Hippocampal formation (tissue), 2 donors: ENCODE data around the gene RIMS1.
A peak's percentile ranks its signal among the peaks of the same experiment; 100 is the strongest.
"Not testable (repeated sequence)": the region's sequence is repeated elsewhere in the genome, so short reads cannot be mapped to it uniquely, and the experiment has no call there.

Source experiments
- DNase-seq, 2 donors: peaks; one replicate each; lab custom pipeline; 2025; lab: John Stamatoyannopoulos, UW

The RIMS1 gene

DNA sequence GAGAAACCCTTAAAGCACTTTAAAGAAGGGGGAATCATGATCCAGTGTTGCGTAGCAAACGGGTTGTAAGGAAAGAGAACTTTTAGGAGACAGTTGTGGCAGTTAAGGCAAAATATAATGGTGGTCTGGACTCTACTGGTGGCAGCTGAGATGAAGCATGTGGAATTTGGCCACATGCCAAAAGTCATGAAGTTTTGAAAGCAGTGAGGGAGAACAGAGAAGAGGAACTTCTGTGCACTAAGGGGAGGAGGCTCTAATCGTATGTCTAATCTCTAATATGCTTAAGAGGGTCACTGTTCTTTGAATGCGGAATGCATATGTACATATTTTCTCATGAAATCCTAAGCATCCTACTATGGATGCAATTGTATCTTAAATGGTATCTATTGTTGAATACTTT lies 91.5 kb downstream of the RIMS1 start:
- no peak for DNase-seq

DNA sequence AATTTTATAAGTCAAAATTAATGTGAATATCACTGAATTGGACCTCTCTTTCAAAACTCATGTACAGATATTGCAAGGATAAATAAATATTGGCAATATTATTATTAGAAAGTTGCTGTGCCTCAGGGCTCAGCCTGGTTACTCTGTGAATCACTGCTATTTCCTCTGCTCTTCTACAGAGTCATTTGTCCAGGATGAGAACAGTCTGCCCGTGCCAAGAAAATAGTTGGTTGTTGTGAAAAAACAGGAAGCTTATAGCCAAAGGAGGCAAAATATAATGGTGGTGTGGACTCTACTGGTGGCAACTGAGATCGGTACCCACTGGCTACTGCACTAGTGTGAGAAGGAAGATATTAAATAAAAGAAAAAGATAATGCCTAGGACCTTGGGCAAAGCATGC lies 93.6 kb downstream of the RIMS1 start:
- no peak for DNase-seq

GRCh38 chr6:71982389-71982788 lies 96.0 kb downstream of the RIMS1 start:
- DNase-seq, result no peak

DNA sequence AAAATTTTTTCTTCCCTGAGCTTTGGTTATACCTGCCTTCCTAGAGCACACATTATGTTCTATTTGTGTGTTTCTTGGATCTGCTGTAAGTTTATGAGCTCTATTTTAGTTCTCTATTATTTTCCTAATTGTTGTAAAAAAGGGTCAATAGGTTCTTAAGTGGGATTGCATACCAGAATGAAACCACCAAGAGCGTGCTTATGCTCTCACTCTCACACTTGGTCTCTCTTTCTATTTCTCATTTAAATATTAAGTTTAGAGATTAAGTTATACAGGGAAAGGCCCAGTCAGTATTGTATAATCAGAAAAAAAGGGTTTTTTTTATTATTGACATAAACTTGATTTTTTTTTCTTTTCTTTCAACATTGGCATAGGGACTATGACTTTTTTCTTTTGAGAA lies 96.8 kb downstream of the RIMS1 start:
- no peak for DNase-seq

- no peak for DNase-seq
Measured at GRCh38 chr6:71994705-71995271, 108.4 kb downstream of the RIMS1 start.

GRCh38 chr6:71997341-71997740 lies 111.0 kb downstream of the RIMS1 start:
- DNase-seq, result no peak

GRCh38 chr6:72002415-72002814 lies 116.1 kb downstream of the RIMS1 start:
- DNase-seq, result no peak

DNA sequence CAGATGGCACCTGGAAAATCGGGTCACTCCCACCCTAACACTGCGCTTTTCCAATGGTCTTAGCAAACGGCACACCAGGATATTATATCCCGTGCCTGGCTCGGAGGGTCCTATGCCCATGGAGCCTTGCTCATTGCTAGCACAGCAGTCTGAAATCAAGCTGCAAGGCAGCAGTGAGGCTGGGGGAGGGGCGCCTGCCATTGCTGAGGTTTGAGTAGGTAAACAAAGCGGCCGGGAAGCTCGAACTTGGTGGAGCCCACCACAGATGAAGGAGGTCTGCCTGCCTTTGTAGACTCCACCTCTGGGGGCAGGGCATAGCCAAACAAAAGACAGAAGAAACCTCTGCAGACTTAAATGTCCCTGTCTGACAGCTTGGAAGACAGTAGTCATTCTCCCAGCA lies 120.2 kb downstream of the RIMS1 start:
- DNase-seq, result not testable (repeated sequence)

DNA sequence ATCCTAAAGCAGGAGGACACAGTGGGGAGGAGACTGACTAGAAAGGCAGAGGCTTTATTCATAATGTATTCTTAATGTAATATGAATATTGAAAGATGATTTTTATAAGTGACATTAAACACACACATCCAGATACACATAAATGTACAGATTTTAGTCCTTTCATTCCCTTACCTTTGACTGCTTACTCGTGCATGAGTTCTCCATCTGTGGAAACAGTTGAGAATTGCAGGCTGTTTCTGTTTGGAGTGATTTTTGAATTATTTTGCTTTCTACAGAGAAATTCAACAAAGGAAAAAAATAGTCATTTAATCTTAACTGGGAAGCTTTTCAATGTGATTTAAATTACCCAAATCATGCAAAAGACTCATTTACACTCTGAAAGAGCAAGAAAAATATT lies 136.5 kb downstream of the RIMS1 start:
- DNase-seq, result no peak

- no peak for DNase-seq
Measured at GRCh38 chr6:72031471-72031870, 145.1 kb downstream of the RIMS1 start.

DNA sequence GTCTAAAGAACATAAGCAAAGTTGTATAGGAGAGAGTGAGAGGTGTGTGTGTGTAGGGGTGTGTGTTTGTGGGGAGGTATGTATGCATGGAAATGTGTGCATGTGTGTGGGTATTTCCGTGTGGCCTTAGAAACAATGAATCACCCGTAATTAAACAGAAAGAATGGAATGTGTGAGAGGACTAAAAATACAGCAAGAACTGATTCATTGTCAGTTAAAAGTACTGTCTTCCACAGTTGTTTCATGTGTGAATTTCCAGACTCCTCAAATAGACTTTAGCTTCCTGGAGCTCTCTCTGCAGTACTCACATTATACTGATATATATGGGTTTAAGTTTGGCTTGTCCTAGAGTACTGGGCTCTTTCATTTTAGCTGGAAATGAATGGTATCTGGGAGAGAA lies 145.7 kb downstream of the RIMS1 start:
- no peak for DNase-seq

DNA sequence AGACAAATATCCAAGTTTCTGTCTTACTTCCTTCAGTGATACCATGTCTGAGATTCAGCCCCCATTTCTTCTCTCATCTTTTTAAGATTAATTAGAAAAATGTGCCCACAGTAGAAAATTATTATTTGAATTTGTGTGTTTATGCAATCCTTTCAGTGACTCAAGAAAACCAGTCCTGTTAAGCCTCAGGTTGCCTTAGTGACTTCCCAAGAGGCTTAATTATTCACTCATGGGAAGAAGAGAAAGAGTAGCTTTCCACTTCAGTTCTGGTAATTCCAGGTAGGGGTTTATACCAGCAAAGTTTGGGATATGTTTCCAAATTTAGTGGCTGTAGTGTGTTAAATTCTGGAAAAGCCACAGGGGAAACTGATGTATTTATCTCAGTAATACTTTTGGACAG lies 149.1 kb downstream of the RIMS1 start:
- DNase-seq, result no peak

DNA sequence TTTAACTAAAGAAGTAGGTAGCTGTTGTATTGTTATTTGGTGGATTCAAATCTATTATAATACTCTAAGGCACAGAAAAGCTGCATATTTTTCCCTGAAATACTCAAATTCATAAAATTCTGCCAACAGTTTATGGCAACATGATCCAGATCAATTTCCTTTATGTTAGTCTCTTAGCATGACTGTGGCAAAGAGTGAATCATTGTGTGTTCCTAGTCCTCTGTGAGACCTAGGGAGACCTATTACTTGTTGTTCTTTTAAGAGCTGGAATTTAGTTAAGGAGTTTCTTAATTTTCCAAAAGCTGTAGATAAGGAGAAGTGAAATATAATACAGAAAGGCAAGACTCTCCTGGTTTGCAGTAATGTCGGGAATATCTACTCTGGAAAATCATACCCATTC lies 149.6 kb downstream of the RIMS1 start:
- DNase-seq, result no peak

DNA sequence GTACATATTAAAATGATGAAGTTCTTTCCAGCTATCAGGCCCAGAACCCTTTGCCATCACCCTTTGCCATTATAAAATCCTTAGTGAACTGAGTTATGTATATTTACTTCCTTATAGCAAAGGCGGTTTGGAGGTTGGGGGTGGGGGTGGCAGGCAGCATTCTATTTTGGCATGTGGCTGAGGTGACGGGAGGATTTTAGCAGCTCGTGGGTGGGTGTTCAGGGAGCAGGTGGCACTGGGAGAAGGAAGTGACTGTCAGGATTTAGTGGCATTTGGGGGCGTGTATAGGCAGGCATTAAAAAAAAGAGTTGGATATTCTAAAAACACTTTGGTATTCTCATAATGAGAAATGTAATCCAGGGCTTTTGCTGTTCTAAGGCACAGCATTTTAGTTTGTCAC lies 150.7 kb downstream of the RIMS1 start:
- DNase-seq, result peak in 1 of 2 donors; percentile 11

DNA sequence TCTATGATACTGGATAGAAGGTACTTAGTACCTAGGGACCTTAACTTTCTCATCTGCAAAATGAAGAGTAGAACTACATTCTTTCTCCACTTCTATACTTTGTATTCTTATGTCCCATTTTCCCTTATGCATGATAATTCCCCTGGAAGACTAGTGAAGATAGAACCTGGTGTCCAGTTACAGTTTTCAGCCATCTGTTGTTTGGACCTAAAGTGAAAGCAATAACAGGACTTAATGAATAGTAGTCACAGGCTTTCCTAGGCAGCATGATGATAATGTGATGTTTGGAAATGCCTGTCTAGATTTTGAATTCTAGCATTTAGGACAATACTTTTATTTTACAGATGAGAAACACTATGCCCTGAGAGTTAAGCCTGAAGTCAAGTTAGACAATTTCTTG lies 153.8 kb downstream of the RIMS1 start:
- no peak for DNase-seq

GRCh38 chr6:72042088-72042487 lies 155.7 kb downstream of the RIMS1 start:
- peak in 1 of 2 donors; percentile 46 for DNase-seq

GRCh38 chr6:72048080-72048479 lies 161.7 kb downstream of the RIMS1 start:
- DNase-seq, result no peak

GRCh38 chr6:72049376-72049775 lies 163.0 kb downstream of the RIMS1 start:
- DNase-seq, result no peak

GRCh38 chr6:72061286-72061685 lies 174.9 kb downstream of the RIMS1 start:
- no peak for DNase-seq

DNA sequence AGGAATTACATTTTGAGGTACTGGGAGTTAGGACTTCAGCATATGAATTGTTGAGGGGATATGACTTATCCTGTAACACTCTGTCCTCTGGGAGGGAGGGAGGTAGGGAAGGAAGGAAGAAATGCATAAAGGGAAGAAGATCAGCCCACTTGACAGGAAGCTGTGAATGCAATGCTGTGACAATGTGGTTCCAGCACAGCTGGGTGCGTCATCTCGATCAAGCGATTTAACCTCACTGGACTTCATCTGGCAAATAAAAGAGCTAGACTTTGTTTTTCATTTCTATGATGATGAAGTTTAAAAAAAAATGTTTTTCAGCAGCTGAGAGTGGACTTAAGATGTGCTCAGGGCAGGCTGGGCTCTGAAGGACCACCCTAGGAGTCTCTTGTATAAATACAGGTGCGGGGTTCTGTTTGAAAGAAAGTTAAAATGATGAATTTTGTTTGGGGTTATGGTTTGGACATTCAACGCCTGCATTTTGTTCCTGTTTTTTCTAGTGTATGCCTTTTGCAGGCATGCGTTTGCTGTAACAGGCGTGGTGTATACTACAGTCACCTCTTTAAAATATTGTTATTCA lies 178.1 kb downstream of the RIMS1 start:
- no peak for DNase-seq

- DNase-seq, result no peak
Measured at GRCh38 chr6:72078096-72078495, 191.7 kb downstream of the RIMS1 start.

GRCh38 chr6:72080260-72080941 lies 194.1 kb downstream of the RIMS1 start:
- no peak for DNase-seq

- DNase-seq, result no peak
Measured at GRCh38 chr6:72081871-72082270, 195.5 kb downstream of the RIMS1 start.

GRCh38 chr6:72083976-72084375 lies 197.6 kb downstream of the RIMS1 start:
- DNase-seq, result no peak
